NCI-H774 (cell line): ENCODE measurements around the gene TRAPPC10.
"Not testable (repeated sequence)": the region's sequence is repeated elsewhere in the genome, so short reads cannot be mapped to it uniquely, and the experiment has no call there.

Experiments used
- DNase-seq: peaks from one replicate; lab custom pipeline; 2025; lab: John Stamatoyannopoulos, UW

The TRAPPC10 gene

DNA sequence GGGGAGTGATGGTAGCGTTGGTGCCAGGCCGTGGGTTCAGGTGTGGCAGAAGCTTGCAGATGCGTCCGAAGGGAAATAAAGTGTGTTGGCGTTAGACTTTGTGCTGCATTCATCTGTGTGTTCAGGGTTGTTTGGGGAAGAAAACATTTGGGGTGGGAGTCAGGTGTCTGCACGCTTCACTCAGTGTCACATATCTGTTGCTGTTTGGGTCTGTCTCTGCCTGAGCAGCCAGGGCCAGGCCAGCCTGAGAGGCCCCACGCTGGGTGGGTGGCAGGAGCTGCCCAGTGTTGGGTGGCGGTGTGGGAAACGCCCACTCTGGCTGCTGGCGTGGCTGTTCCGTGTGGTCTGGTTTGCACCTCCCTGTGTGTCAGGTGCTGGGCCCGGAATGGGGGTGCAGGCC, 133.5 kb downstream of the TRAPPC10 start:
- not testable (repeated sequence) for DNase-seq

- DNase-seq = not testable (repeated sequence)
Measured at GRCh38 chr21:44147108-44147507, 135.0 kb downstream of the TRAPPC10 start.

DNA sequence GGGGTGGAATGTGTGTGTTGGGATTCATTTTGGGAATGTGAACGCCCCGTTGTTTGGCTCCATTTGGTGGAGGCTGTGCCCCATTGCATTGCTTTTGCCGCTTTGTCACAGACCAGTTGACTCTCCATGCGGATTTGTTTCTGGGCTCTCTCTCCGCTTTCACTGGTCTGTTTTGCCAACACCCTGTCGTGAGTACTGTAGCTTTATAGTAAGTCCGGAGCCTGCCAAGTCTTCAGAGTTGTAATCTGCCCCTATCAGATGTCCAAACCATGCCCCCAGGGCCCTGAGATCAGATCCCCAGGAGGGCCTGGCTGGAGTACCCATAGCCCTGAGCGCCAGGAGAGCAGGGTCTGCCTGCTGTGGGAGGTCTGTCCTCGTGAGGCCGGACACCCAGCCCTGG, 138.1 kb downstream of the TRAPPC10 start:
- DNase-seq = not testable (repeated sequence)

DNA sequence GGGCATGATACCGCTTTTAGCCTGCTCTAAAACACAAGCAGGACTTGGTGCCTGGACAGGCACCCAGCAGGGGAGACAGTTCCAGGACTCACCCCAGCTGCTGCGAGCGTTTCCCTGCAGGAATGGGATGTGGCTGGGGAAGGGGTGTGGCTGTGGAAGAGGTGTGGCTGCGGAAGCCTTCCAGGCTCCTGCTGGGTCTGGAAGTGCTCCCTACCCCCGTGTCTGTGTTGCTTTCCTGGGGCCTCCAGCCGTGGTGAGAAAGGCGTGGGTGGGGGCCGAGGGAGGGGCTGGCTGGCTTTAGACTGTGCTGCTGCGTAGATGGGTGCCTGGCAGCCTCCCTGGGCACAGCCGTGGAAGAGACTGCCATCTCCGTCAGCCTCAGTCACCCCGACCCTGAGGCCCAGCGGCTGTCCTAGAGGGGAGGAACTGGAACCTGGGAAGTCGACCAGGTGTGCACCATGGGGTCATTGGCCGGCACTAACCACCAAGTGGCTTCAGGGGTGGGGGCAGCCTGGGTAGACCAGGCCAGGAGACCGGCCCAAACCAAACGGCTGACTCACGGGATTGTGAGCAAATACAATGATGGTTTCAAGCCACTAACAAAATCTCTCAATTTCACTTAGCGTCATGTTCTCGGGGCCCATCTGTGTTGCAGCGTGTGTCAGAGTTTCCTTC, 141.2 kb downstream of the TRAPPC10 start:
- not testable (repeated sequence) for DNase-seq

DNA sequence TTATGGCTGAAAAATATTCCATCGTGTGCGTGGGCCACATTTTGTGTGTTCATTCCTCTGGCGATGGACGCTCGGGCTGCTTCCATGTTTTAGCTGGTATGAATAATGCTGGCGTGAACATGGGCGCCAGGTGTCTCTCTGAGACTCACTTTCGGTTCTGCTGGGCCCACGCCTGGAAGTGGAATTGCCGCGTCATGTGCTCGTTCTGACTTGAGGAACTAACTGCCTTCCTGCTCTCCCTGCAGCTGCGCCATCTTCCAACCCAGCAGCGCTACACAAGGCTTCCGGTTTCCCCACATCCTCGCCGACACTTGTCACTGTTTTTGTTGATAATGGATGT, 141.8 kb downstream of the TRAPPC10 start:
- not testable (repeated sequence) for DNase-seq

DNA sequence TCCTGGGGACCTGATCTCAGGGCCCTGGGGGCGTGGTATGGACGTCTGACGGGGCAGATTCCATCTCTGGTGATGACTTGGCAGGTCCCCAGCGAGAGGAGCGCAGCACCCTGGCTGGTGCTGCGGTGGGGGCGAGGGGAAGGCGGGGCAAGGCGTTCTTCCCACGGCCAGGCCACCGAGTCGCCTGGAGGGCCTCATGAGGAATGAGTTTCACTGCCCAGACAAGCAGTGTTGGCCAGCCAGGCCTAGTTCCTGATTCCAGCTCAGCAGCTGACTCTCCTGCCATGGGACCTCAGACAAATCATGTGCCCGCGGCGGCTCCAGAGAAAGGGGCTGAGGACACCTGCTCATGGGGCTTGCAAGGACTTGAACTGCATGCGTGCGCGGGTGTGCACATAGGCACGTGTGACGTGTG, 142.7 kb downstream of the TRAPPC10 start:
- not testable (repeated sequence) for DNase-seq

GRCh38 chr21:44155231-44155993, 143.3 kb downstream of the TRAPPC10 start:
- DNase-seq = not testable (repeated sequence)

GRCh38 chr21:44155994-44156380, 143.9 kb downstream of the TRAPPC10 start:
- not testable (repeated sequence) for DNase-seq
